ENCODE measurements around the gene ARSD. TPM values are rescaled to one million over a fixed set of nuclear protein-coding genes. Genes with fewer than 3 reads are reported as not detected.

The ARSD gene
- total and polyA plus RNA-seq, 2 of the 8 experiments (the other 6 are each of a cell fraction or from before 2014, with no cell fraction given), result 1.8 to 3.2 TPM

DNA sequence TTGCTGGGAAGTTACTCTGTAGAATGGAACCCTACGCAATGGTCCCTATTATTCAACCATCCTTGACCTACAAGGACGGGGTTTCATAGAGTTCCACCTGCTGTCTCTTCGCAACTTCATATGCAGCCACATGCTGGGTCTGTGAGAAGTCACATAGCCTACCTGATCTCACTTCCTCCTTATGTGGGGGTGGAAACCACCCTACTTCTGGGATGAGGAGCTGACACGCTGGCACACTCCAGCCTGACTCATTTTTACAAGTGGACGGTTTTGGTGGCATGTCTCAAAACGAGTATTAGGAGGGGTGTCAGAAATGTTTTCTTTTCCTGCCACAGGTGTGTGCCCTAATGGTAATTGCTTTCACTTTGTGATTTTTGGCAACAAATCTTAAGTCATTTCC lies 36.8 kb upstream of the ARSD start:
- no peaks in the 10 kb centered on the region for H3K27me3 ChIP-seq (replicated peaks in 1 of 4; ENCODE audit: control insufficient read depth in 3 of 4, extremely low read depth in 1 of 4, insufficient read depth in 3 of 4, low read length in 3 of 4)
- H4K5ac ChIP-seq (ENCODE audit: insufficient read length, low read depth, low read length), result no peak overlapping the region
- ChIA-PET CTCF (ENCODE audit: partially characterized antibody) (no interaction called here), POLR2A (ENCODE audit: partially characterized antibody) (no interaction called here)
- no peak overlapping the region for H2BK5ac ChIP-seq (ENCODE audit: low read depth, low read length)
- no peak for DNase-seq (ENCODE audit: low read depth in 1 of 2, low spot score in 2 of 2)
- H3K56ac ChIP-seq (replicated peaks; ENCODE audit: insufficient read length, low read depth, low read length), result no peak overlapping the region
- H4K20me1 ChIP-seq (replicated peaks in 1 of 2; ENCODE audit: control insufficient read depth in 1 of 2, insufficient read depth in 2 of 2, low read length in 2 of 2), result no peaks in the 10 kb centered on the region
- H3K4me3 ChIP-seq (ENCODE audit: extremely low read depth in 1 of 4, insufficient read depth in 2 of 4, low read depth in 3 of 4, low read length in 4 of 4), result no peak overlapping the region
- peaks cover 0 to 11% (median 2%) of the 10 kb centered on the region in 4 experiments; a peak in 4 of 7 replicates for H3K4me1 ChIP-seq (replicated peaks in 1 of 4; ENCODE audit: control insufficient read depth in 3 of 4, insufficient read depth in 4 of 4, low read length in 3 of 4)
- no peak overlapping the region for H3K23ac ChIP-seq (ENCODE audit: insufficient read length)
- no peak for TF ChIP-seq NANOG (IDR thresholded peaks at IDR 0.05; ENCODE audit: insufficient read depth, low read depth, low read length, poor library complexity, severe bottlenecking)
- 84% methylated on average over 5 of the region's 6 CpGs; no CpG with 5 or more reads in 1 of the 2 experiments for WGBS, 2 experiments (ENCODE audit: extremely low coverage in 1 of 2, insufficient coverage in 1 of 2, insufficient read length in 1 of 2, insufficient replicate concordance in 2 of 2, low coverage in 1 of 2, low lambda C conversion rate in 2 of 2, missing lambda C conversion rate in 1 of 2)
- H2AK5ac ChIP-seq (ENCODE audit: low read depth, low read length), result no peak overlapping the region
- H2BK12ac ChIP-seq (ENCODE audit: low read depth, low read length), result no peak overlapping the region
- H3K18ac ChIP-seq (ENCODE audit: extremely low read depth, low read length), result no peak overlapping the region
- H2BK20ac ChIP-seq (ENCODE audit: low read length), result no peak overlapping the region
- no peak overlapping the region for H4K8ac ChIP-seq (ENCODE audit: extremely low read depth, insufficient read depth, low read length)
- no peaks in the 10 kb centered on the region for H3K36me3 ChIP-seq (ENCODE audit: control insufficient read depth in 2 of 4, insufficient read depth in 4 of 4, low read length in 3 of 4)
- no peak overlapping the region for H2AFZ ChIP-seq (ENCODE audit: low read length)
- no peak overlapping the region for H2BK15ac ChIP-seq (ENCODE audit: low read length)
- no peak overlapping the region for H3K14ac ChIP-seq (ENCODE audit: insufficient read length)
- H3K4me2 ChIP-seq (ENCODE audit: insufficient read depth in 1 of 2, low read depth in 2 of 2, low read length in 2 of 2), result no peak overlapping the region
- no peaks in the 10 kb centered on the region for H3K9me3 ChIP-seq (ENCODE audit: insufficient read depth in 2 of 2, low read depth in 1 of 2, low read length in 1 of 2)
- H3K79me1 ChIP-seq (ENCODE audit: low read depth, low read length), result no peaks in the 10 kb centered on the region
- H2BK120ac ChIP-seq (replicated peaks; ENCODE audit: low read depth, low read length), result no peak overlapping the region
- no peak overlapping the region for H4K91ac ChIP-seq (replicated peaks; ENCODE audit: insufficient read length, low read length)
- no peak overlapping the region for H3K9ac ChIP-seq (replicated peaks in 1 of 4; ENCODE audit: extremely low read depth in 1 of 4, low read depth in 3 of 4, low read length in 3 of 4)
- H3K23me2 ChIP-seq (ENCODE audit: low read depth, low read length), result no peaks in the 10 kb centered on the region
- no peak overlapping the region for H3K27ac ChIP-seq (ENCODE audit: low read depth, low read length)
- H3K79me2 ChIP-seq (ENCODE audit: control insufficient read depth in 1 of 2, insufficient read depth in 2 of 2, low read length in 2 of 2), result no peaks in the 10 kb centered on the region
- H3K4ac ChIP-seq (replicated peaks; ENCODE audit: insufficient read length, low read depth, low read length), result no peak overlapping the region
- no peak for FAIRE-seq
